NCI-H2029 treated with DMSO at 0.1 percent for 48 hours (cell line): Measurements from ENCODE around the gene PLCXD1.
"Not testable (repeated sequence)": the region's sequence is repeated elsewhere in the genome, so short reads cannot be mapped to it uniquely, and the experiment has no call there.

ENCODE experiments used
- DNase-seq: peaks from one replicate; lab custom pipeline; 2025; lab: John Stamatoyannopoulos, UW

PLCXD1 gene

GRCh38 chrX:292900-293897, 12.0 kb downstream of the PLCXD1 start:
- no peak for DNase-seq

GRCh38 chrX:295136-295535, 14.0 kb downstream of the PLCXD1 start:
- DNase-seq = no peak

- DNase-seq = no peak
These were observed 17.8 kb downstream of the PLCXD1 start for GRCh38 chrX:298993-299392.

GRCh38 chrX:300334-300733, 19.2 kb downstream of the PLCXD1 start:
- no peak for DNase-seq

- DNase-seq = no peak
These were observed 21.8 kb downstream of the PLCXD1 start for GRCh38 chrX:302975-303374.

GRCh38 chrX:305781-306613, 24.8 kb downstream of the PLCXD1 start:
- not testable (repeated sequence) for DNase-seq

GRCh38 chrX:306614-307251, 25.6 kb downstream of the PLCXD1 start:
- DNase-seq = not testable (repeated sequence)

- no peak for DNase-seq
These were observed 26.3 kb downstream of the PLCXD1 start for GRCh38 chrX:307261-308111.

- DNase-seq = no peak
These were observed 27.8 kb downstream of the PLCXD1 start for GRCh38 chrX:308821-309520.

- DNase-seq = no peak
These were observed 29.5 kb downstream of the PLCXD1 start for GRCh38 chrX:310621-311155.

GRCh38 chrX:311156-312129, 30.3 kb downstream of the PLCXD1 start:
- DNase-seq = no peak

- DNase-seq = no peak
These were observed 31.6 kb downstream of the PLCXD1 start for GRCh38 chrX:312621-313331.

- DNase-seq = no peak
These were observed 32.4 kb downstream of the PLCXD1 start for GRCh38 chrX:313546-313945.

GRCh38 chrX:314049-314448, 32.9 kb downstream of the PLCXD1 start:
- DNase-seq = no peak

GRCh38 chrX:314781-315595, 33.8 kb downstream of the PLCXD1 start:
- DNase-seq = no peak

- no peak for DNase-seq
These were observed 35.5 kb downstream of the PLCXD1 start for GRCh38 chrX:316351-317325.
